Esophagus muscularis mucosa (tissue), 4 donors: ENCODE data around the gene PTPN1.

ENCODE experiments used
- EP300 ChIP-seq: sonication (generic); formaldehyde crosslinking; IDR thresholded peaks from one replicate; pipeline ENCODE4 v1.6.1; 2017; ENCODE audit warnings: antibody characterized with exemption
- POLR2AphosphoS5 ChIP-seq, 2 donors: sonication (generic); formaldehyde crosslinking; IDR thresholded peaks; one replicate each; pipeline ENCODE4 v1.6.1; 2017; ENCODE audit warnings: antibody characterized with exemption in 2 of 2
- TF ChIP-seq, protein P1 (sequence below), 3 experiments: fragments of 200-600 bp in 2 of 3; fragments of 450-650 bp in 1 of 3; sonication (generic) in 2 of 3; IDR thresholded peaks; one replicate each; pipeline ENCODE4 v1.5.1; 2017 to 2019; ENCODE audit warnings: antibody characterized with exemption in 3 of 3, mild to moderate bottlenecking in 2 of 3, moderate library complexity in 1 of 3

DNA sequence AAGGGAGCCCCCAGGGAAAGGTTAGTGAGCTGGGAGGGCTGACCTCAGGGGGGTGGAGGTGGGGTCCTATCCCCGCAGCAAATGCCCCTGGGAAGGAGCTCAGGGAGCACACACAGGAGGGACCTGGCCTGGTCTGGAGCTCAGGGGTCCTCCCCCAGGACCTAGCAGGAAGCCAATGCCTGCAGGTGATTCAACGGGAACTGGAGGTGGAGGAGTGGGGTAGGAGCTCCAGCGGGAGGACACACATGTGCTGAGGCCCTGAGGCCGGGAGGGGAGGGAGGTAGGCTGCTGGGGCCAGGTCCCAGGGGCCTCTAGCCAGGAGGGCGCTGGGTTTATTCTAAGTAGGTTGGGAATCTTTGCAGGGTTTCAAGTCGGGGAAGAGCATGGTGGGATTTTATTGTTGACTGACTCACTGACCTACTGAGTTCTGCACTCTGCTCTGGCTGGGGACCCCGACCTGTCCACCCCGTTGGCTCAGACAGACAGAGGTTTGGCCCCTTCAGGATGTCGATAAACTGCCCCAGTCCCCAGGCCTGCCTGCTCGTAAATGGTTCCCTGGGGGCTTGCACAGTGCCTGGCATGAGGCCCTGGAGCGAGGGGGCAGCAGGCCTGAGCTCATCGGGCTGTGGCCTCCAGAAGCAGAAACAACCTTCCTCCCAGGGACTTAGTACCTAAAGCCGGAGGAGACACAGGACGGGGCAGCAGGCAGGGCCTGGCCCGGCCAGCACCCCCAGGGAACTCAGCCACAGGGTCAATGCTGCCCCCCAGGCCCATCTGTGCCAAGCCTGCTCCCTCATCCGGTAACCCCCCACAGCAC is 118.9 kb downstream of the PTPN1 start:
- TF ChIP-seq, protein P1, sequence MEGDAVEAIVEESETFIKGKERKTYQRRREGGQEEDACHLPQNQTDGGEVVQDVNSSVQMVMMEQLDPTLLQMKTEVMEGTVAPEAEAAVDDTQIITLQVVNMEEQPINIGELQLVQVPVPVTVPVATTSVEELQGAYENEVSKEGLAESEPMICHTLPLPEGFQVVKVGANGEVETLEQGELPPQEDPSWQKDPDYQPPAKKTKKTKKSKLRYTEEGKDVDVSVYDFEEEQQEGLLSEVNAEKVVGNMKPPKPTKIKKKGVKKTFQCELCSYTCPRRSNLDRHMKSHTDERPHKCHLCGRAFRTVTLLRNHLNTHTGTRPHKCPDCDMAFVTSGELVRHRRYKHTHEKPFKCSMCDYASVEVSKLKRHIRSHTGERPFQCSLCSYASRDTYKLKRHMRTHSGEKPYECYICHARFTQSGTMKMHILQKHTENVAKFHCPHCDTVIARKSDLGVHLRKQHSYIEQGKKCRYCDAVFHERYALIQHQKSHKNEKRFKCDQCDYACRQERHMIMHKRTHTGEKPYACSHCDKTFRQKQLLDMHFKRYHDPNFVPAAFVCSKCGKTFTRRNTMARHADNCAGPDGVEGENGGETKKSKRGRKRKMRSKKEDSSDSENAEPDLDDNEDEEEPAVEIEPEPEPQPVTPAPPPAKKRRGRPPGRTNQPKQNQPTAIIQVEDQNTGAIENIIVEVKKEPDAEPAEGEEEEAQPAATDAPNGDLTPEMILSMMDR (IDR thresholded peaks at IDR 0.05): no peak
- TF ChIP-seq EP300 (no peak), POLR2AphosphoS5 (IDR thresholded peaks at IDR 0.05) (no peak)
